HG02938 (cell line): ENCODE measurements around the gene ANKRD11.
"Not testable (repeated sequence)": the region's sequence is repeated elsewhere in the genome, so short reads cannot be mapped to it uniquely, and the experiment has no call there.

Experiments
- ATAC-seq: cut with Tn5 transposase; IDR thresholded peaks from one replicate; pipeline ENCODE4 v1.9.1; 2021; ENCODE audit warnings: mild to moderate bottlenecking, moderate library complexity; ENCODE audit not compliant: unreplicated experiment

Gene ANKRD11

GRCh38 chr16:89369266-89369895, 121.0 kb downstream of the ANKRD11 start:
- ATAC-seq = no peak

- ATAC-seq = no peak
Observed at GRCh38 chr16:89368604-89369249, 121.6 kb downstream of the ANKRD11 start.

- ATAC-seq = no peak
Observed at GRCh38 chr16:89367538-89367915, 122.8 kb downstream of the ANKRD11 start.

GRCh38 chr16:89366561-89367537, 123.5 kb downstream of the ANKRD11 start:
- no peak for ATAC-seq

GRCh38 chr16:89365996-89366395, 124.4 kb downstream of the ANKRD11 start:
- no peak for ATAC-seq

GRCh38 chr16:89365044-89365467, 125.3 kb downstream of the ANKRD11 start:
- ATAC-seq = no peak

- ATAC-seq = no peak
Observed at GRCh38 chr16:89364606-89365005, 125.8 kb downstream of the ANKRD11 start.

- ATAC-seq = no peak
Observed at GRCh38 chr16:89363621-89364393, 126.6 kb downstream of the ANKRD11 start.

GRCh38 chr16:89362540-89363223, 127.7 kb downstream of the ANKRD11 start:
- not testable (repeated sequence) for ATAC-seq

GRCh38 chr16:89361751-89362539, 128.4 kb downstream of the ANKRD11 start:
- ATAC-seq = peak; percentile 40

GRCh38 chr16:89360760-89361435, 129.5 kb downstream of the ANKRD11 start:
- ATAC-seq = peak; percentile 45

GRCh38 chr16:89359264-89360147, 130.9 kb downstream of the ANKRD11 start:
- no peak for ATAC-seq

GRCh38 chr16:89358030-89359005, 132.0 kb downstream of the ANKRD11 start:
- ATAC-seq = no peak

- ATAC-seq = no peak
Observed at GRCh38 chr16:89357055-89357816, 133.1 kb downstream of the ANKRD11 start.

GRCh38 chr16:89355686-89356085, 134.7 kb downstream of the ANKRD11 start:
- ATAC-seq = no peak

- ATAC-seq = no peak
Observed at GRCh38 chr16:89355007-89355406, 135.4 kb downstream of the ANKRD11 start.
